ENCODE data around the gene NR1D2. TPM values are rescaled to one million over a fixed set of nuclear protein-coding genes. Genes with fewer than 3 reads are reported as not detected.

NR1D2 gene
- total and polyA plus RNA-seq, 3 experiments from 2014 or later: 7.9 to 57.1 (median 8.4) TPM

DNA sequence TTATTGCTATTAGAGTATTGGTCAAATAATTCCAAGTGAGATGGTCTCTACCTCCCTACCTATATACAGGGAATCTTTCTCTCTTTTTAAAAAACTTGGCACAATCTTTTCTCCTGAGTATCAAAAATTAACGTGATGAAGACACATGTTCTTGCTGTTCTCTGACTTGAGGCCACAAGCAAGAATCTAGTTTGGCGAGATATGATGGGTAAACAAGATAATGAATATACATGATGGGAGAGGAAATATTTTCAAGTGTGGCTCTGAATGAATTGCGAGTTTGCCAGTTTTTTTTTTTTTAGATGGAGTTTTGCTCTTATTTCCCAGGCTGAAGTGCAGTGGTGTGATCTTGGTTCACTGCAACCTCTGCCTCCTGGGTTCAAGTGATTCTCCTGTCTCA is 11.6 kb downstream of the NR1D2 start:
- Histone ChIP-seq H3K27me3 (ENCODE audit: insufficient read depth, low read length, poor library complexity, severe bottlenecking) (no peaks in the 10 kb centered on the region), H3K36me3 (ENCODE audit: insufficient read depth, low read length) (peaks cover 6% of the 10 kb centered on the region), H3K27ac (ENCODE audit: low read depth, low read length) (no peak overlapping the region), H3K9me3 (ENCODE audit: low read length) (no peaks in the 10 kb centered on the region), H3K4me3 (ENCODE audit: low read length) (no peak overlapping the region), H3K4me1 (ENCODE audit: insufficient read depth, low read length) (peaks cover 4% of the 10 kb centered on the region)
- Mint-ChIP-seq H3K4me1 (peaks cover 56 to 72% (median 67%) of the 10 kb centered on the region in 3 donors), H3K4me3 (peak overlapping the region in 1 of 7 donors; percentile 12), H3K27ac (peak overlapping the region in 3 of 8 donors; percentile 7 to 73 (median 55)), H3K36me3 (peaks cover 14 to 66% (median 25%) of the 10 kb centered on the region in 3 donors), H3K9me3 (no peaks in the 10 kb centered on the region), H3K27me3 (no peaks in the 10 kb centered on the region)
- ChIA-PET CTCF (interaction anchor here (1.5 kb wide), 1 partner anchor 10 kb away, joined by 4 read pairs; no protein-coding TSS in a partner anchor), POLR2A (no interaction called here)
- DNase-seq: no peak

GRCh38 chr3:23959135-23959900 is 14.2 kb downstream of the NR1D2 start:
- CTCF ChIA-PET: no interaction called here

GRCh38 chr3:23960649-23961048 is 15.6 kb downstream of the NR1D2 start:
- Mint-ChIP-seq H3K36me3 (peaks cover 23 to 77% (median 34%) of the 10 kb centered on the region in 3 donors), H3K27ac (peak overlapping the region in 3 of 8 donors; percentile 6 to 76 (median 10)), H3K4me3 (no peak overlapping the region), H3K4me1 (peaks cover 44 to 59% (median 46%) of the 10 kb centered on the region in 3 donors), H3K9me3 (no peaks in the 10 kb centered on the region), H3K27me3 (no peaks in the 10 kb centered on the region)
- Histone ChIP-seq H3K9me3 (ENCODE audit: low read length) (no peaks in the 10 kb centered on the region), H3K4me3 (ENCODE audit: low read length) (no peak overlapping the region), H3K4me1 (ENCODE audit: insufficient read depth, low read length) (no peaks in the 10 kb centered on the region), H3K27me3 (ENCODE audit: insufficient read depth, low read length, poor library complexity, severe bottlenecking) (no peaks in the 10 kb centered on the region), H3K27ac (ENCODE audit: low read depth, low read length) (no peak overlapping the region), H3K36me3 (ENCODE audit: insufficient read depth, low read length) (peaks cover 6% of the 10 kb centered on the region)
- CTCF ChIA-PET: no interaction called here
- no peak for DNase-seq
- POLR2A ChIA-PET: interaction anchor here (0.6 kb wide), 1 partner anchor 35 kb away, joined by 6 read pairs; no protein-coding TSS in a partner anchor

More at GRCh38 chr3:23959135-23959900, 14.2 kb downstream of the NR1D2 start:
- Mint-ChIP-seq H3K27me3 (no peaks in the 10 kb centered on the region), H3K36me3 (peaks cover 17 to 80% (median 32%) of the 10 kb centered on the region in 3 donors), H3K4me3 (peak overlapping the region in 1 of 7 donors; percentile 38), H3K4me1 (peaks cover 47 to 60% (median 52%) of the 10 kb centered on the region in 3 donors), H3K9me3 (no peaks in the 10 kb centered on the region), H3K27ac (peak overlapping the region in 6 of 8 donors; percentile 28 to 76 (median 56))
- Histone ChIP-seq H3K9me3 (ENCODE audit: low read length) (no peaks in the 10 kb centered on the region), H3K36me3 (ENCODE audit: insufficient read depth, low read length) (peaks cover 6% of the 10 kb centered on the region), H3K4me1 (ENCODE audit: insufficient read depth, low read length) (no peaks in the 10 kb centered on the region), H3K4me3 (ENCODE audit: low read length) (no peak overlapping the region), H3K27me3 (ENCODE audit: insufficient read depth, low read length, poor library complexity, severe bottlenecking) (no peaks in the 10 kb centered on the region), H3K27ac (ENCODE audit: low read depth, low read length) (no peak overlapping the region)
- POLR2A ChIA-PET: no interaction called here
- no peak for DNase-seq

- ChIA-PET CTCF (no interaction called here), POLR2A (interaction anchor here (0.6 to 0.7 kb wide), 2 partner anchors 15 to 35 kb away, joined by 3 to 6 read pairs; no protein-coding TSS in a partner anchor)
- Histone ChIP-seq H3K9me3 (ENCODE audit: low read length) (no peaks in the 10 kb centered on the region), H3K4me1 (ENCODE audit: insufficient read depth, low read length) (no peaks in the 10 kb centered on the region), H3K27me3 (ENCODE audit: insufficient read depth, low read length, poor library complexity, severe bottlenecking) (no peaks in the 10 kb centered on the region), H3K36me3 (ENCODE audit: insufficient read depth, low read length) (peaks cover 6% of the 10 kb centered on the region), H3K4me3 (ENCODE audit: low read length) (no peak overlapping the region), H3K27ac (ENCODE audit: low read depth, low read length) (no peak overlapping the region)
- Mint-ChIP-seq H3K36me3 (peaks cover 23 to 78% (median 30%) of the 10 kb centered on the region in 3 donors), H3K27ac (peak overlapping the region in 3 of 8 donors; percentile 6 to 76 (median 10)), H3K4me1 (peaks cover 43 to 59% (median 45%) of the 10 kb centered on the region in 3 donors), H3K4me3 (no peak overlapping the region), H3K27me3 (no peaks in the 10 kb centered on the region), H3K9me3 (no peaks in the 10 kb centered on the region)
- DNase-seq: no peak
Measured at GRCh38 chr3:23961066-23961465, 16.0 kb downstream of the NR1D2 start.

- CTCF ChIA-PET: no interaction called here
- Histone ChIP-seq H3K27ac (ENCODE audit: low read depth, low read length) (no peak overlapping the region), H3K4me3 (ENCODE audit: low read length) (no peak overlapping the region), H3K36me3 (ENCODE audit: insufficient read depth, low read length) (peaks cover 6% of the 10 kb centered on the region), H3K9me3 (ENCODE audit: low read length) (no peaks in the 10 kb centered on the region), H3K27me3 (ENCODE audit: insufficient read depth, low read length, poor library complexity, severe bottlenecking) (no peaks in the 10 kb centered on the region), H3K4me1 (ENCODE audit: insufficient read depth, low read length) (no peaks in the 10 kb centered on the region)
- Mint-ChIP-seq H3K27ac (peak overlapping the region in 2 of 8 donors; percentile 18 to 29), H3K4me1 (peaks cover 37 to 55% (median 41%) of the 10 kb centered on the region in 3 donors), H3K27me3 (no peaks in the 10 kb centered on the region), H3K36me3 (peaks cover 18 to 79% (median 27%) of the 10 kb centered on the region in 3 donors), H3K4me3 (peak overlapping the region in 1 of 7 donors; percentile 4), H3K9me3 (no peaks in the 10 kb centered on the region)
- no peak for DNase-seq
- POLR2A ChIA-PET: interaction anchor here (0.7 kb wide), 1 partner anchor 16 kb away, joined by 3 read pairs; no protein-coding TSS in a partner anchor
Measured at GRCh38 chr3:23961913-23962312, 16.8 kb downstream of the NR1D2 start.

GRCh38 chr3:23964537-23965235 is 19.6 kb downstream of the NR1D2 start:
- peaks cover 28 to 49% (median 33%) of the 10 kb centered on the region in 3 donors for H3K4me1 Mint-ChIP-seq
- H3K9me3 Mint-ChIP-seq: no peaks in the 10 kb centered on the region
- H3K36me3 Mint-ChIP-seq: peaks cover 24 to 85% (median 27%) of the 10 kb centered on the region in 3 donors
- no peak overlapping the region for H3K27ac ChIP-seq (ENCODE audit: low read depth, low read length)
- CTCF ChIA-PET: interaction anchor here (0.7 kb wide), 1 partner anchor 142 kb away, joined by 5 read pairs; no protein-coding TSS in a partner anchor
- no peaks in the 10 kb centered on the region for H3K27me3 Mint-ChIP-seq
- no peak for DNase-seq
- peak overlapping the region in 1 of 7 donors; percentile 18 for H3K4me3 Mint-ChIP-seq
- no peaks in the 10 kb centered on the region for H3K4me1 ChIP-seq (ENCODE audit: insufficient read depth, low read length)
- no peaks in the 10 kb centered on the region for H3K9me3 ChIP-seq (ENCODE audit: low read length)
- H3K27ac Mint-ChIP-seq: peak overlapping the region in 2 of 8 donors; percentile 10 to 48
- POLR2A ChIA-PET: no interaction called here
- H3K36me3 ChIP-seq (ENCODE audit: insufficient read depth, low read length): peaks cover 7% of the 10 kb centered on the region
- no peak overlapping the region for H3K4me3 ChIP-seq (ENCODE audit: low read length)
- no peaks in the 10 kb centered on the region for H3K27me3 ChIP-seq (ENCODE audit: insufficient read depth, low read length, poor library complexity, severe bottlenecking)

DNA sequence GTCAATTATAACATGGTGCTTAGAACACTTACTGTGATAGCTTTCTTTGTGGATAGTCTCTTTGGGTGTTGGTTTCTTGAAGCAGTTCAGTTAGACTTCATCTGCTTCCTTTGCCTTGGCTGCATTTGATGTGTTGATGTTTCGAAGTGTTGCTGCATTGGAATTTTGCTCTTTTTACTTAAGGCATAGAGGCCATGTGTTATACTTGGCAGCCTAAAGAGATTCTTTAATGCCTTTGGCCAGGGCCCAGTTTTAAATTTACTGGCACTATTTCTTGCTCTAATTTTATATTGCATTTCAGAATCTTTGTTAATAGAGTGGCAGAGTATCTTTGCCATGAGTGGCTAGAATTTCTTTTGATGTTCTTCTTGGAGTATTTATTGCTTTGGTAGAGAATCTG is 21.2 kb downstream of the NR1D2 start:
- Mint-ChIP-seq H3K4me1 (peaks cover 29 to 45% (median 32%) of the 10 kb centered on the region in 3 donors), H3K27me3 (no peaks in the 10 kb centered on the region), H3K4me3 (peak overlapping the region in 1 of 7 donors; percentile 32), H3K36me3 (peaks cover 18 to 85% (median 25%) of the 10 kb centered on the region in 3 donors), H3K9me3 (no peaks in the 10 kb centered on the region), H3K27ac (peak overlapping the region in 1 of 8 donors; percentile 73)
- no peak for DNase-seq
- POLR2A ChIA-PET: no interaction called here
- Histone ChIP-seq H3K4me1 (ENCODE audit: insufficient read depth, low read length) (no peaks in the 10 kb centered on the region), H3K36me3 (ENCODE audit: insufficient read depth, low read length) (peaks cover 6% of the 10 kb centered on the region), H3K27ac (ENCODE audit: low read depth, low read length) (no peak overlapping the region), H3K9me3 (ENCODE audit: low read length) (no peaks in the 10 kb centered on the region), H3K27me3 (ENCODE audit: insufficient read depth, low read length, poor library complexity, severe bottlenecking) (no peaks in the 10 kb centered on the region), H3K4me3 (ENCODE audit: low read length) (no peak overlapping the region)
- CTCF ChIA-PET: no interaction called here

Measured in CD8-positive, alpha-beta memory T cell (primary cell).